Keratinocyte (primary cell): ENCODE results near the gene FAM120A. TPM values are rescaled to one million over a fixed set of nuclear protein-coding genes. Genes with fewer than 3 reads are reported as not detected.

Experiments
- DNase-seq: peaks from one replicate; pipeline ENCODE4 v3.0.0-alpha.2; 2011; ENCODE audit warnings: low read depth, missing footprints, low spot score
- FAIRE-seq: peaks from 2 replicates; lab custom pipeline; 2011; peaks lifted over from hg19 to GRCh38; lab: Jason Lieb, UNC
- H2AFZ ChIP-seq: 2 replicates; pipeline ENCODE4 v1.6.0; 2012; ENCODE audit warnings: low read length, control low read depth, inconsistent platforms; ENCODE audit not compliant: control insufficient read depth
- H3K27ac ChIP-seq: 2 replicates; pipeline ENCODE4 v1.5.1; 2011; ENCODE audit warnings: low read length; ENCODE audit not compliant: control insufficient read depth, insufficient read depth
- H3K27me3 ChIP-seq: 3 replicates; pipeline ENCODE4 v1.6.0; 2011; ENCODE audit warnings: low read length; ENCODE audit not compliant: control insufficient read depth, insufficient read depth; ENCODE audit errors: extremely low read depth
- H3K36me3 ChIP-seq, 2 experiments: 2 replicates in 1 of 2; 3 replicates in 1 of 2; pipeline ENCODE4 v1.5.1; 2011; ENCODE audit warnings: low read length in 2 of 2, mild to moderate bottlenecking in 1 of 2; ENCODE audit not compliant: control insufficient read depth in 2 of 2, insufficient read depth in 2 of 2; ENCODE audit errors: extremely low read depth in 1 of 2
- H3K4me1 ChIP-seq: 3 replicates; pipeline ENCODE4 v1.5.1; 2011; ENCODE audit warnings: low read length; ENCODE audit not compliant: control insufficient read depth, insufficient read depth; ENCODE audit errors: extremely low read depth
- H3K4me2 ChIP-seq: 3 replicates; pipeline ENCODE4 v1.6.0; 2011; ENCODE audit warnings: low read depth, low read length; ENCODE audit not compliant: control insufficient read depth, insufficient read depth; ENCODE audit errors: extremely low read depth
- H3K4me3 ChIP-seq, 3 experiments: fragments of 200-600 bp in 1 of 3; sonication (generic) in 1 of 3; 2 replicates in 2 of 3; 3 replicates in 1 of 3; pipeline ENCODE4 v1.5.1; 2011 to 2016; ENCODE audit warnings: low read length in 3 of 3, mild to moderate bottlenecking in 3 of 3, control low read depth in 2 of 3, inconsistent platforms in 1 of 3, low read depth in 1 of 3, mixed read lengths in 1 of 3, mixed run types in 1 of 3, moderate library complexity in 1 of 3; ENCODE audit not compliant: control insufficient read depth in 2 of 3, insufficient read depth in 2 of 3; ENCODE audit errors: extremely low read depth in 1 of 3
- H3K79me2 ChIP-seq: 2 replicates; pipeline ENCODE4 v1.6.0; 2012; ENCODE audit warnings: low read length; ENCODE audit not compliant: control insufficient read depth, insufficient read depth
- H3K9ac ChIP-seq: 3 replicates; pipeline ENCODE4 v1.6.0; 2011; ENCODE audit warnings: low read length; ENCODE audit not compliant: control insufficient read depth, insufficient read depth; ENCODE audit errors: extremely low read depth
- H3K9me1 ChIP-seq: 3 replicates; pipeline ENCODE4 v1.6.0; 2011; ENCODE audit warnings: low read length; ENCODE audit not compliant: control insufficient read depth, insufficient read depth; ENCODE audit errors: extremely low read depth
- H3K9me3 ChIP-seq: 2 replicates; pipeline ENCODE4 v1.5.1; 2012; ENCODE audit warnings: low read depth, low read length; ENCODE audit not compliant: control insufficient read depth
- H4K20me1 ChIP-seq: 3 replicates; pipeline ENCODE4 v1.6.0; 2011; ENCODE audit warnings: low read length; ENCODE audit not compliant: control insufficient read depth, insufficient read depth; ENCODE audit errors: extremely low read depth
- CTCF ChIP-seq, 3 experiments: IDR thresholded peaks in 1 of 3; conservative IDR thresholded peaks in 1 of 3; optimal IDR thresholded peaks in 1 of 3; 2 replicates in 2 of 3; 3 replicates in 1 of 3; pipeline versions ENCODE3 to v1.5.1; 2011; ENCODE audit warnings: low read length in 3 of 3, mild to moderate bottlenecking in 3 of 3, moderate library complexity in 2 of 3, control low read depth in 1 of 3, inconsistent platforms in 1 of 3; ENCODE audit not compliant: insufficient read depth in 2 of 3; ENCODE audit errors: extremely low read depth in 1 of 3
- EZH2 ChIP-seq: IDR thresholded peaks from one replicate; pipeline ENCODE4 v1.6.1; 2012; ENCODE audit warnings: inconsistent platforms, mild to moderate bottlenecking, low read length, moderate library complexity
- dilution Hi-C: fragments of 300-500 bp; cut with MboI; formaldehyde crosslinking; loops from one replicate; pipeline ENCODE4 v1.7.0; 2020; ENCODE audit warnings: low sequenced_read_pairs; ENCODE audit not compliant: extremely low pct_ligation_motif_present
- polyA plus RNA-seq, 5 experiments: library from polyadenylated mRNA; depleted of rRNA in 3 of 5; stranded (reverse) in 3 of 5; stranded (forward) in 1 of 5; unstranded in 1 of 5; fragments of >200 nt; gene quantifications; 1 replicate in 1 of 5; 2 replicates in 3 of 5; 3 replicates in 1 of 5; pipeline versions ENCODE4 v1.2.1 to v1.2.3, GENCODE V29; 2011 to 2012; ENCODE audit warnings: missing spikeins in 2 of 5, low read depth in 1 of 5, low replicate concordance in 1 of 5

The FAM120A gene
- polyA plus RNA-seq, 1 donor (not counting 4 experiments of a cell fraction or from before 2014, with no cell fraction given), result 79.2 TPM

DNA sequence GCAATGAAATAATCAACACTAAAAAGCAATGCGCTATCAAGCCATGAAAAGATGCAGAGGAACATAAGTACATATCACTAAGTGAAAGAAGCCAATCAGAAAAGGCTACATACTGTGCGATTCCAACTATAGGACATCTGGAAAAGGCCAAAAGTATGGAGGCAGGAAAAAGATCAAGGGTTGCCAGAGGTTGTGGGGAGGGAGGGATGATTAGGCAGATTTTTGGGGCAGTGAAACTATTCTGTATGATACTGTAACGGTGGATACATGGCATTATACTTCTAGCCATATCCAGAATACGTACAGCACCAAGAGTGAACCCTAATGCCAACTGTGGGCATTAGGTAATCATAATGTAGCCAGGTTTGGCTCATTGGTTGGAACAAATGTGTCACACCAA lies 51.9 kb downstream of the FAM120A start:
- H3K4me3 ChIP-seq, result no peak overlapping the region
- no peak for DNase-seq
- peaks cover 15 to 34% of the 10 kb centered on the region in 2 experiments for H3K36me3 ChIP-seq
- H2AFZ ChIP-seq, result no peak overlapping the region
- H3K79me2 ChIP-seq, result peaks cover 70% of the 10 kb centered on the region
- H3K27ac ChIP-seq, result no peak overlapping the region
- H3K4me2 ChIP-seq, result no peak overlapping the region
- peaks cover 15% of the 10 kb centered on the region for H3K4me1 ChIP-seq
- H4K20me1 ChIP-seq, result peaks cover 11% of the 10 kb centered on the region
- TF ChIP-seq CTCF (optimal IDR thresholded peaks at IDR 0.05 in 1 of 3, IDR thresholded peaks at IDR 0.05 in 1 of 3, conservative IDR thresholded peaks at IDR 0.05 in 1 of 3; ENCODE audit: extremely low read depth in 1 of 3, insufficient read depth in 2 of 3, low read length in 3 of 3), result no peak
- TF ChIP-seq EZH2, result no peak
- no peak for FAIRE-seq
- dilution Hi-C loops, result no loop called here
- H3K27me3 ChIP-seq, result no peaks in the 10 kb centered on the region
- no peaks in the 10 kb centered on the region for H3K9me3 ChIP-seq
- H3K9me1 ChIP-seq, result no peaks in the 10 kb centered on the region
- no peak overlapping the region for H3K9ac ChIP-seq

GRCh38 chr9:93505541-93506132 lies 54.2 kb downstream of the FAM120A start:
- Histone ChIP-seq H3K79me2 (peaks cover 81% of the 10 kb centered on the region), H3K9ac (no peak overlapping the region), H3K4me2 (no peak overlapping the region), H3K27me3 (no peaks in the 10 kb centered on the region), H4K20me1 (peaks cover 11% of the 10 kb centered on the region), H3K4me3 (no peak overlapping the region), H3K9me1 (no peaks in the 10 kb centered on the region), H3K27ac (no peak overlapping the region), H3K36me3 (peaks cover 6 to 19% of the 10 kb centered on the region in 2 experiments), H2AFZ (no peak overlapping the region), H3K9me3 (no peaks in the 10 kb centered on the region), H3K4me1 (peaks cover 6% of the 10 kb centered on the region)
- DNase-seq (no peak), FAIRE-seq (no peak)
- TF ChIP-seq CTCF (optimal IDR thresholded peaks at IDR 0.05 in 1 of 3, IDR thresholded peaks at IDR 0.05 in 1 of 3, conservative IDR thresholded peaks at IDR 0.05 in 1 of 3; ENCODE audit: extremely low read depth in 1 of 3, insufficient read depth in 2 of 3, low read length in 3 of 3) (no peak), EZH2 (no peak)
- dilution Hi-C loops, result no loop called here
